Measurements from ENCODE around the gene GRAMD1A.
A peak's percentile ranks its signal among the peaks of the same experiment; 100 is the strongest.
"Not testable (repeated sequence)": the region's sequence is repeated elsewhere in the genome, so short reads cannot be mapped to it uniquely, and the experiment has no call there.

Gene GRAMD1A

GRCh38 chr19:35004517-35005255, 4.6 kb downstream of the GRAMD1A start:
- no peak for DNase-seq

- DNase-seq = no peak
Measured at GRCh38 chr19:35005256-35005977, 5.3 kb downstream of the GRAMD1A start.

DNA sequence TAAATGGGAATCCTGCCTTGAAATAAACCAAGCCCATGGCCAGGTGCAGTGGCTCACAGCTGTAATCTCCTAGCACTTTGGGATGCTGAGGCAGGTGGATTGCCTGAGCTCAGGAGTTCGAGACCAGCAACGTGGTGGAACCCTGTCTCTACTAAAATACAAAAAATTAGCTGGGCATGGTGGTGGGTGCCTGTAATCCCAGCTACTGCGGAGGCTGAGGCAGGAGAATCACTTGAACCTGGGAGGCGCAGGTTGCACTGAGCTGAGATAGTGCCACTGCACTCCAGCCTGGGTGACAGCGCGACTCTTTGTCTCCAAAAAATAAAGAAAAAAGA, 5.9 kb downstream of the GRAMD1A start:
- DNase-seq = not testable (repeated sequence)

DNA sequence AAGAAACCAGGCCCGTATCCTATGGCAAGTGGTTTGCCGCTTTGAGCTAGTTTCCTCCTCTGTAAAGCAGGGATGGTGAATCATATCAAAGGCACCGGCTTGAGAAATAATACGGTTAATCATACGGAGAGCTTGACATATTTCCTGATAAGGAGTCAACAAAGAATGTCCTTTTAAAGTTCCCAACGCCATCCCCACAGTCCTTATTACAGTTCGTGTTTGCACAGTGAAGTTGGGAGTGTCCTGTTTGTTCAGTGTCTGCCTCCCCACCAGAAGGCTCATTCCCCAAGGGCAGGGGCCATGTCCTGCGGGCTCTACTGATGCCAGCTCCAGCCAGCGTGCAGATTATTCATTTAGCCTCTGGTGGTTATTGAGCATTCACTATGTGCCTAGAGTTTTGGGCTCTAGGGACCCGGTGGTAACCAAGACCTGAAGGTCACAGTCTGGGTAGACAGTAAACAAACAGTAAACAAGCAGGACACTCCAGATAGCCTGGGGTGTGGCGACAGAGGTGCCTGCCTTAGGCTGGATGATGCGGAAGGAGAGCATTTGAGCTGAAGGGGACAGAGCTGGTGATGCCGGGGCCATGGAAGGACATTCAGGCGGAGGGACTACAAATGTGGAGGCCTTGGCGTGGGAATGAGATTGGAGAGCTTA, 6.3 kb downstream of the GRAMD1A start:
- peak; percentile 88 for DNase-seq

DNA sequence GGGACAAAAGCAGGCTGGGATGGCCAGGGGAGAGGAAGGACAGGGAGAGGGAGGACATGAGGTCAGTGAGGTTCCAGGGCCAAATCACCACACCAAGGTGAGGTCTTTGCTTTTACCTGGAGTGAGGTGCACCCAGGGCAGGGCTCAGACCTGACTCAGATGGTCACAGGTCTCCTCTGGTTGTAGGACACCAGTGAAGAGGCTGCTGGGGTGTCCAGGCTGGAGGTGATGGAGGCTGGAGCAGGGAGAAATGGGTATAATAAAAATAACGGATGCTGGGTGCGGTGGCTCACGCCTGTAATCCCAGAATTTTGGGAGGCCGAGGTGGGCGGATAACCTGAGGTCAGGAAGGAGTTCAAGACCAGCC, 6.9 kb downstream of the GRAMD1A start:
- no peak for DNase-seq

DNA sequence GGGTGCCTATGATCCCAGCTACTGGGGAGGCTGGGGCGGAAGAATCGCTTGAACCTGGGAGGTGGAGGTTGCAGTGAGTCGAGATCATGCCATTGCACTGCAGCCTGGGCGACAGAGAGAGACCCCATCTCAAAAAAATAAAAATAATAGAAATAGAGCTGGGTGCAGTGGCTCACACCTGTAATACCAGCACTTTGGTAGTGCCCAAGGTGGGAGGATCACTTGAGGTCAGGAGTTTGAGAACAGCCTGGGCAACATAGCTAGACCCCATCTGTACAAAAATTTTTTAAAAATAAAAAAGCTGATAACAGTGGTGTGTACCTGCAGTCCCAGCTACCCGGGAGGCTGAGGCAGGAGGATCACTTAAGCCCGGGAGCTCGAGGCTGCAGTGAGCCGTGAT, 7.3 kb downstream of the GRAMD1A start:
- DNase-seq = not testable (repeated sequence)

GRCh38 chr19:35008891-35009341, 8.8 kb downstream of the GRAMD1A start:
- DNase-seq = no peak

GRCh38 chr19:35009424-35010415, 9.6 kb downstream of the GRAMD1A start:
- no peak for DNase-seq

DNA sequence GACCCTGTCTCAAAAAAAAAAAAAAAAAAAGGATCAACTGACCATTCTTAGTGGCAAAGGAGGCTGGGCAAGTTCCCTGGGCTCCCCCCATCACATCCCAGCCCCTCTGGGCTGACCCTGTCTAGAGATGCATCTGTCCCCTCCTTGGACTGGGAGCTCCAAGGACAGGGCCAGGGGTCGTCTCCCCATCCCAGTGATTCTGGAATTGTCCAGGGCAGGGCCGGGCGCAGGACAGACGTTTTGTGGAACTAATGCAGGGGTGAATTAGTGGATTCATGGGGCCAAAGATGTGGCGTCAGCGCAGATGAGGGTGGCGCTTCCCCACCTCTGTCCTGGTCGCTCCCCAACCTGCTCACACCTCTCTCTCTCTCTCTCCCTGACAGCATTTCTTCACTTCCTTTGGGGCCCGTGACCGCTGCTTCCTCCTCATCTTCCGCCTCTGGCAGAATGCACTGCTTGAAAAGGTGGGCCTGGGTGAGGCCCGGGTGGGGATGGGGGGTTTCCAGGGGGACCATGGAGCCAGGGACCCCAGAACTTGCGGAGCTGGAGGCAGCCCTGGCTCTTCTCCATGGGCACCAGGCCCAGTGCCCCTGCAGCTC, 11.1 kb downstream of the GRAMD1A start:
- no peak for DNase-seq

GRCh38 chr19:35011737-35012682, 11.9 kb downstream of the GRAMD1A start:
- DNase-seq = no peak

GRCh38 chr19:35013041-35013819, 13.1 kb downstream of the GRAMD1A start:
- no peak for DNase-seq

DNA sequence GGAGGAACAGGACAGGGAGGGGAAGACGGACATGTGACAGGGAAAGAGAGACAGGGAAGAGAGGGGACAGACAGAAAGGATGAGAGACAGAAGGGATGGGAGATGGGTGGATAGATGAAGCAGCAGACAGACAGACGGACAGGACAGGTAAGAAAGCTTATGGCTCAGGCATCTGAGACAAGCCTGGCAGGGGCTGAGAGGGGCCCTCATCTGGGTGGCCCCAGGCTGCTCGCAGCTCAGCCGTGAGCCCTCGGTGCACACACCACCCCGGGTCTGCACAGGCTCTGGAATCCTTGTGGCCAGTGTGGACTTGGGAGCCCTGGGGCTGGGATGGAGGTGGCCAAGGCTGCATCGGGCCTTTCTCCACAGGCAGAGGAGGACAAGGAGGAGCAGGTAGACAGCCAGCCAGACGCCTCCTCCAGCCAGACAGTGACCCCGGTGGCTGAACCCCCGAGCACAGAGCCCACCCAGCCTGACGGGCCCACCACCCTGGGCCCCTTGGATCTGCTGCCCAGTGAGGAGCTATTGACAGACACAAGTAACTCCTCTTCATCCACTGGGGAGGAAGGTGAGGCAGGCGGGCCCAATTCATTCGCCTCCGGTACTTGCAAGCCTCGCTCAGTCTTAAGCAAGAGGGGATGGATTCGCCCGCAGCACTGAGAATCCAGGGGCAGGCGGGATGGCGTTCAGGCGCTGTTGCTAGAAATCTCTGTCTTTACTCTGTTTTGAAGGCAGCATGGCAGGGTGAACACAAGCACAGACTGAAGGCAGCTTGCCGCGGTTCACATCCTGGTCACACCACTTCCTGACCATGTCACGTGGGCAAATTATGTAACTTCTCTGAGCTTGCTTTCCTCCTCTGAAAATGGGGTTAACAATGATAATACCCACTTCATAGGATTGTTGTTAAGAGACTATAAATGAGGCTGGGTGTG, 14.0 kb downstream of the GRAMD1A start:
- DNase-seq = no peak

DNA sequence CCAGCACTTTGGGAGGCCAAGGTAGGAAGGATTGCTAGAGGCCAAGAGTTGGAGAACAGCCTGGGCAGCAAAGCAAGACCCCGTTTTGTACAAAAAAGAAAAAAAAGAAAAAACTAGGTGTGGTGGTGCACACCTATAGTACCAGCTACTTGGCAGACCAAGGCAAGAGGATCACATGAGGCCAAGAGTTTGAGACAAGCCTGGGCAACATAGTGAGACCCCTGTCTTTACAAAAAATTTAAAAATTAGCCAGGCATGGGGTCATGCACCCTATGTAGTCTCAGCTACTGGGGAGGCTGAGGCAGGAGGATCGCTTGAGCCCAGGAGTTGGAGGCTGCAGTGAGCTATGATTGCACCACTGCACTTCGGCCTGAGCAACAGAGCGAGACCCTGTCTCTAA, 14.7 kb downstream of the GRAMD1A start:
- not testable (repeated sequence) for DNase-seq

DNA sequence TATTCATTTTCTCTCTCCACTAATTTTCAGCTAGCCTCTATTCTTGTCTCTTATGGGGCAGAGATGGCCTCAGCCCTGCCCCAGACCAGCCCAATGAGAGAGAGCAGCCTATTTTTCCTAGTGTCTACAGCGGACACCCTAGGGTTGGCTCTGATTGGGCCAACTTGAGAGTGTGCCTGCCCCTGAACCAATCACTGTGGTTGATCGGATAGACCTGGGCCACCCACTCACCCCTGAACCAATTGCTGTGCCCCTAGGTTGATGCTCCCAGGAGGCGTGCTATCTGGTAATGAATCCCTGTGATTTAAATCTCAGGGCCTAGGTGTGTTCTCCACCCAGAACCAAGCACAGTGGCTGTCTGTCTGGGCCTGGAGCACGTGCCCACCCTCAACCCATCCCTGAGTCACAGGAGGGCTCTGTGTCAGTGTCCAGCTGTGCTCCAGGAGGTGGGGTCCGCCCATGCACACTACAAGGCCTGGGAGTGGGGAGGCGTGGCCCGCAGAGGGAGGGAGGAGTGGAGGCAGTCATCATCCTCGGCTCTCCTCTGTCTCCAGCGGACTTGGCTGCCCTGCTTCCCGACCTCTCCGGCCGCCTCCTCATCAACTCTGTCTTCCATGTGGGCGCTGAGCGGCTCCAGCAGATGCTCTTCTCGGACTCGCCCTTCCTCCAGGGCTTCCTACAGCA, 15.3 kb downstream of the GRAMD1A start:
- no peak for DNase-seq

DNA sequence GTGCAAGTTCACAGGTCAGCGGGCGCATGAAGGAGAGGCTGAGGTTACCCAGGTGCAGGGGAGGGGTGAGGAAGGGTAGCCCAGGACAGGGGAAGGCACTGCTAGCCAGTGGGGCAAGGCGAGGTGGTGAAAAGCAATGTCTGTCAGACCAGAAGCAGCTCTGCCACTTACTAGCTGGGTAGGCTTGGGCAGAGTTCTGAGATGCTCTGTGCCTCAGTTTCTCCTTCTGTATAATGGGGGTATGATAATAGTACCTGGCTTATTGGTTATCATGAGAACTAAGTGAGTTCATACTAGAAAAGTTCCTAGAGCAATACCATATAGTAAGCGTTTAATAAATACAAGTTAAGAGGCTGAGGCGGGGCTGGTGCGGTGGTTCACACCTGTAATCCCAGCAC, 15.8 kb downstream of the GRAMD1A start:
- DNase-seq = no peak

DNA sequence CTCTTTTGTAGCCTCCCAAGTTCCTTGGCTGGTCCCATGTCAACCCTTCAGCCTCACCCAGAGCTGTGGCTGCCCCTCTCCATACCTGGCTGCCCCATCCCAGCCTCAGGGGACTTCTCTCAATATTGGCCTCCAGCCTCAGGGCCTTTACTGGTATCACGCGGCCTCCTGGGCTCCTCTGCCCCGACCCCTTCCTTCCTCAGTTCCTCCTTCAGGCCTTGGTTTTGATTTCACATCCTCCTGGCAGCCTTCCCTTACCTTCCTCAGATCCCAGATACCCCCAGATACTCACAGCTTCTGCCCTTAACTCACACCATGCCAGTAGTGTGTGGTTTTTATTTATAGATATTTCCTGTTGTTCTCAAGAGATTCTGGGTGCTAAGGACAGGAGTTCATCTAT, 17.4 kb downstream of the GRAMD1A start:
- DNase-seq = no peak

- no peak for DNase-seq
Measured at GRCh38 chr19:35018379-35018778, 18.3 kb downstream of the GRAMD1A start.

DNA sequence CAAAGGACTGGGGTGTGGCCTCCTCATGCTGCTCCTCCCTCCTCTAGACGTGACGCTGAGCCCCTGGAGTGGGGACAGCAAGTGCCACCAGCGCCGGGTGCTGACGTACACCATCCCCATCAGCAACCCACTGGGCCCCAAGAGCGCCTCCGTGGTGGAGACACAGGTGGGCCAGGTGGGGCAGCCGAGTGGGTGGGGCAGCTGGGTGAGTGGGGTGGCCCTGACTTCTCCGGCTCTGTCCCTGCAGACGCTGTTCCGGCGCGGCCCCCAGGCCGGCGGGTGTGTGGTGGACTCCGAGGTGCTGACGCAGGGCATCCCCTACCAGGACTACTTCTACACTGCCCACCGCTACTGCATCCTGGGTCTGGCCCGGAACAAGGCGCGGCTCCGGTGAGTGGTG, 19.0 kb downstream of the GRAMD1A start:
- DNase-seq = no peak

- DNase-seq = no peak
Measured at GRCh38 chr19:35021016-35021415, 20.9 kb downstream of the GRAMD1A start.

Data from kidney glomerular epithelial cell (primary cell).